ENCODE measurements around the gene LPP.

- TF ChIP-seq BHLHE40 (IDR thresholded peaks at IDR 0.05; ENCODE audit: borderline replicate concordance) (no peak), ZNF384 (IDR thresholded peaks at IDR 0.05) (no peak), SP1 (IDR thresholded peaks at IDR 0.05) (no peak), FOXA1 (IDR thresholded peaks at IDR 0.05) (no peak), NFRKB (IDR thresholded peaks at IDR 0.05) (no peak)
Measured at GRCh38 chr3:188539037-188539436, 385.1 kb downstream of the LPP start.
